K562 (cell line): ENCODE data around the gene PTH1R. TPM values are rescaled to one million over a fixed set of nuclear protein-coding genes. Genes with fewer than 3 reads are reported as not detected.

ENCODE experiments used
- ATAC-seq: fragments of 200-7000 bp; cut with Tn5 transposase; 3 replicates; pipeline ENCODE4 v1.9.1; 2020; ENCODE audit warnings: moderate library complexity
- BruUV-seq: library from RNA; stranded (reverse); fragments of 400-500 nt; replicated peaks from 2 replicates; lab custom pipeline; 2021; lab: Mats Ljungman, UMichigan
- CTCF ChIA-PET: fragments of 300-600 bp; formaldehyde crosslinking; extraction: SDS; loops from one replicate; lab custom pipeline; 2021; ENCODE audit warnings: low intra/inter-chr PET ratio; lab: Yijun Ruan, JAX
- POLR2A ChIA-PET: fragments of 300-600, 350-650 bp; sonication (Branson Sonifier 250); formaldehyde crosslinking; extraction: SDS; loops from one replicate; lab custom pipeline; 2021; ENCODE audit warnings: antibody characterized with exemption, inconsistent platforms; lab: Yijun Ruan, JAX
- DNase-seq, 4 experiments: peaks; one replicate each; pipeline versions ENCODE4 v3.0.0 to v3.0.0-alpha.2; 2011 to 2018; ENCODE audit warnings: low spot score in 3 of 4, mixed read lengths in 3 of 4; ENCODE audit errors: extremely low read depth in 1 of 4
- FAIRE-seq: peaks from 2 replicates; lab custom pipeline; 2011; peaks lifted over from hg19 to GRCh38; lab: Jason Lieb, UNC
- H2AFZ ChIP-seq: 2 replicates; pipeline ENCODE4 v1.6.0; 2011; ENCODE audit warnings: low read depth, low read length, control low read depth, inconsistent platforms
- H3K27ac ChIP-seq: fragments of 200-600 bp; 3 replicates; pipeline ENCODE4 v1.8.0; 2011; ENCODE audit warnings: low read depth, mild to moderate bottlenecking, control low read depth, inconsistent platforms, low read length, moderate library complexity, mixed read lengths; ENCODE audit errors: extremely low read depth
- H3K27me3 ChIP-seq, 2 experiments: fragments of 300-600 bp in 1 of 2; 2 replicates in 1 of 2; 3 replicates in 1 of 2; pipeline versions ENCODE4 v1.6.0 to v1.8.0; 2011; ENCODE audit warnings: inconsistent platforms in 2 of 2, low read length in 2 of 2, mild to moderate bottlenecking in 1 of 2, mixed read lengths in 1 of 2, moderate library complexity in 1 of 2; ENCODE audit not compliant: control insufficient read depth in 2 of 2, insufficient read depth in 2 of 2
- H3K36me3 ChIP-seq: fragments of 300-600 bp; 3 replicates; pipeline ENCODE4 v1.8.0; 2011; ENCODE audit warnings: mild to moderate bottlenecking, low read length, inconsistent platforms; ENCODE audit not compliant: control insufficient read depth, insufficient read depth
- H3K4me1 ChIP-seq, 2 experiments: fragments of 200-600 bp in 1 of 2; replicated peaks in 1 of 2; 2 replicates in 1 of 2; 3 replicates in 1 of 2; pipeline versions ENCODE4 v1.5.1 to v1.8.0; 2011; ENCODE audit warnings: inconsistent platforms in 2 of 2, low read length in 2 of 2, mild to moderate bottlenecking in 1 of 2, mixed read lengths in 1 of 2, moderate library complexity in 1 of 2; ENCODE audit not compliant: control insufficient read depth in 2 of 2, insufficient read depth in 2 of 2
- H3K4me2 ChIP-seq: 2 replicates; pipeline ENCODE4 v1.6.1; 2011; ENCODE audit warnings: low read length, control low read depth, inconsistent platforms, mixed read lengths; ENCODE audit not compliant: insufficient read depth
- H3K4me3 ChIP-seq: fragments of 200-600 bp; sonication (generic), shearing (Covaris generic); 2 replicates; pipeline ENCODE4 v1.5.1; 2016; ENCODE audit warnings: control low read depth, inconsistent platforms
- H3K79me2 ChIP-seq: fragments of 200-600 bp; 3 replicates; pipeline ENCODE4 v1.8.0; 2011; ENCODE audit warnings: low read length, inconsistent platforms; ENCODE audit not compliant: control insufficient read depth, insufficient read depth
- H3K9ac ChIP-seq, 2 experiments: 2 replicates each; pipeline versions ENCODE4 v1.6.0 to v1.6.1; 2011; ENCODE audit warnings: low read depth in 2 of 2, low read length in 2 of 2, control low read depth in 1 of 2, inconsistent platforms in 1 of 2, mild to moderate bottlenecking in 1 of 2, mixed read lengths in 1 of 2; ENCODE audit not compliant: insufficient read depth in 1 of 2
- H3K9me1 ChIP-seq: one replicate; pipeline ENCODE4 v1.6.0; 2011; ENCODE audit warnings: inconsistent platforms, mild to moderate bottlenecking, low read length, moderate library complexity; ENCODE audit not compliant: control insufficient read depth, insufficient read depth
- H3K9me3 ChIP-seq: replicated peaks from 2 replicates; pipeline ENCODE4 v1.5.1; 2011; ENCODE audit warnings: low read depth, low read length, inconsistent platforms; ENCODE audit not compliant: control insufficient read depth, insufficient read depth
- H4K20me1 ChIP-seq: replicated peaks from 2 replicates; pipeline ENCODE4 v1.6.1; 2011; ENCODE audit warnings: low read length, inconsistent platforms, mixed read lengths; ENCODE audit not compliant: control insufficient read depth, insufficient read depth
- CEBPB ChIP-seq: fragments of 450-650 bp; IDR thresholded peaks from 2 replicates; pipeline ENCODE4 v1.6.1; 2016; ENCODE audit warnings: missing genetic modification characterization, missing compliant biosample characterization
- GTF2E2 ChIP-seq: fragments of 200-800 bp; sonication (Bioruptor generic); IDR thresholded peaks from 2 replicates; pipeline ENCODE4 v1.6.1; 2016; ENCODE audit warnings: missing genetic modification characterization, missing compliant biosample characterization
- MBD2 ChIP-seq: sonication (generic); IDR thresholded peaks from 2 replicates; pipeline ENCODE4 v1.6.1; 2016; ENCODE audit warnings: low read depth, borderline replicate concordance
- NRF1 ChIP-seq, 2 experiments: fragments of 450-650 bp; IDR thresholded peaks in 1 of 2; conservative IDR thresholded peaks in 1 of 2; 2 replicates each; pipeline ENCODE4 v1.6.1; 2014; ENCODE audit warnings: mild to moderate bottlenecking in 2 of 2
- RBM22 ChIP-seq: fragments of 200-400 bp; formaldehyde crosslinking; IDR thresholded peaks from 2 replicates; pipeline ENCODE4 v1.6.1; 2018; ENCODE audit warnings: low read length, low read depth; ENCODE audit not compliant: poor library complexity, severe bottlenecking
- SMAD2 ChIP-seq: fragments of 150-350 bp; IDR thresholded peaks from 2 replicates; pipeline ENCODE4 v1.6.1; 2014; ENCODE audit warnings: low read depth, mild to moderate bottlenecking, low read length
- U2AF2 ChIP-seq: fragments of 200-400 bp; formaldehyde crosslinking; optimal IDR thresholded peaks from 2 replicates; pipeline ENCODE3; 2017; ENCODE audit warnings: low read depth, mild to moderate bottlenecking, low read length
- ZFP36 ChIP-seq: fragments of 150-350 bp; IDR thresholded peaks from 2 replicates; pipeline ENCODE4 v1.6.1; 2018; ENCODE audit warnings: low read length, low read depth; ENCODE audit not compliant: partially characterized antibody
- ZNF324 ChIP-seq: fragments of 250-450 bp; sonication (Bioruptor Pico); IDR thresholded peaks from 2 replicates; pipeline ENCODE4 v1.4.0; 2020; ENCODE audit warnings: mild to moderate bottlenecking
- ZNF518B ChIP-seq: fragments of 250-450 bp; sonication (Bioruptor Pico); IDR thresholded peaks from 2 replicates; pipeline ENCODE4 v1.5.0; 2021; ENCODE audit warnings: mild to moderate bottlenecking, moderate library complexity
- WGBS: fragments of 100-300 bp; shearing (Covaris generic); methylation state at CpG from one replicate; pipeline ENCODE4 v1.1.6; 2016; ENCODE audit warnings: low coverage, mixed read lengths; ENCODE audit not compliant: insufficient coverage; ENCODE audit errors: missing lambda C conversion rate; 5-methylcytosine and 5-hydroxymethylcytosine counted together
- in situ Hi-C: fragments of 300-500 bp; cut with MboI; formaldehyde crosslinking; loops from 4 replicates; pipeline ENCODE4 v1.15.0; 2018; ENCODE audit warnings: inconsistent platforms, mixed read lengths
- intact Hi-C: fragments of 100-400 bp; cut with micrococcal nuclease; formaldehyde crosslinking; loops from 2 replicates; pipeline ENCODE4 v1.14.2; 2022
- polyA plus RNA-seq, 8 experiments: library from polyadenylated mRNA; depleted of rRNA in 4 of 8; stranded (reverse) in 5 of 8; unstranded in 3 of 8; fragments of >200 nt; fragmentation: Nextera tagmentation in 2 of 8; fragmentation: Illumina TruSeq in 1 of 8; extraction: Ambion mirVana in 2 of 8; extraction: Trizol in 1 of 8; gene quantifications; 2 replicates each; pipeline versions ENCODE4 v1.2.1 to v1.2.3, GENCODE V29; 2011 to 2014; ENCODE audit warnings: inconsistent platforms in 1 of 8, missing spikeins in 1 of 8
- total RNA-seq, 7 experiments: library from RNA; depleted of rRNA in 6 of 7; stranded (reverse); fragments of >200 nt in 6 of 7; fragmentation: Illumina TruSeq in 2 of 7; extraction: Trizol in 2 of 7; gene quantifications; 2 replicates each; pipeline versions ENCODE4 v1.2.1 to v1.2.3, GENCODE V29; 2011 to 2021; ENCODE audit warnings: low replicate concordance in 1 of 7

PTH1R gene
- total and polyA plus RNA-seq, 9 of the 15 experiments (the other 6 are each of a cell fraction or from before 2014, with no cell fraction given) = not detected

DNA sequence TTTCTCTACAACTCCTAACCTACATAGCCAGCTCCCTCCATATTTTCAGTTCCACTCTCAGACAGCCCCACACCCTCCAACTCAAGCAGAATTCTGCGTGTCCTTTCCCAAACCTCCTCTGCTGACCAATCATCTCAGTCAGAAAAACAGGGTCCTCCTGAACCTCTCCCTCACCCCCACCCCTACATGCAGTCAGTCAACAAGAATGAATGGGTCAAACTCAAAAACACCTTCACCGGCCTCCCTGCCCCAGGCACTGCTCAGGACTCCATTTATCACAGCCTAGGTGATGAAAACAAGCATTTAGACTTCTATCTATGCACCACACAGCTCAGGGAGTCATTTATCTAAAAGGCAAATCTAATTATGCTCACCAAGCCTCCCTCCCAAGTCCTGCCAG lies 46.7 kb upstream of the PTH1R start:
- in situ Hi-C loops = no loop called here
- no peaks in the 10 kb centered on the region for H3K36me3 ChIP-seq
- no TSS peak for BruUV-seq
- no peak overlapping the region for H3K4me3 ChIP-seq
- DNase-seq (no peak), ATAC-seq (no peak), FAIRE-seq (no peak)
- H3K4me1 ChIP-seq = peaks cover 0 to 11% of the 10 kb centered on the region in 2 experiments; a peak in 2 of 5 replicates
- H3K79me2 ChIP-seq = no peaks in the 10 kb centered on the region
- ChIA-PET CTCF (no interaction called here), POLR2A (no interaction called here)
- no peaks in the 10 kb centered on the region for H3K9me3 ChIP-seq
- H3K27ac ChIP-seq = no peak overlapping the region
- peaks cover 29 to 45% of the 10 kb centered on the region in 2 experiments for H3K27me3 ChIP-seq
- H4K20me1 ChIP-seq = no peaks in the 10 kb centered on the region
- TF ChIP-seq CEBPB (tag) (no peak), ZNF324 (CRISPR knock-in tag) (no peak), NRF1 (conservative IDR thresholded peaks at IDR 0.05 in 1 of 2, IDR thresholded peaks at IDR 0.05 in 1 of 2) (no peak), U2AF2 (no peak), ZFP36 (no peak), SMAD2 (no peak), ZNF518B (no peak), GTF2E2 (tag) (no peak), MBD2 (no peak), RBM22 (no peak)
- no peak overlapping the region for H3K4me2 ChIP-seq
- no peak overlapping the region for H2AFZ ChIP-seq
- no peaks in the 10 kb centered on the region for H3K9me1 ChIP-seq
- 0% methylated on average over 2 of the region's 2 CpGs for WGBS
- intact Hi-C loops = no loop called here
- H3K9ac ChIP-seq = no peak overlapping the region
